H1 (cell line): ENCODE measurements around the gene RNF166. TPM values are rescaled to one million over a fixed set of nuclear protein-coding genes. Genes with fewer than 3 reads are reported as not detected.

ENCODE experiments used
- CTCF ChIA-PET: fragments of 300-600 bp; sonication (Branson Sonifier 250); formaldehyde crosslinking; loops from one replicate; lab custom pipeline; 2021; ENCODE audit not compliant: partially characterized antibody; lab: Charles Lee
- POLR2A ChIA-PET: fragments of 300-600 bp; sonication (Branson Sonifier 250); formaldehyde crosslinking; loops from one replicate; lab custom pipeline; 2021; ENCODE audit warnings: inconsistent platforms; ENCODE audit not compliant: partially characterized antibody; lab: Charles Lee
- DNase-seq, 2 experiments: peaks; one replicate each; pipeline versions ENCODE4 v3.0.0 to v3.0.0-alpha.2; 2010 to 2022; ENCODE audit warnings: low spot score in 2 of 2, low read depth in 1 of 2, mixed read lengths in 1 of 2
- FAIRE-seq: peaks from 2 replicates; lab custom pipeline; 2011; peaks lifted over from hg19 to GRCh38; lab: Jason Lieb, UNC
- H2AFZ ChIP-seq: 2 replicates; pipeline ENCODE4 v1.8.1; 2012; ENCODE audit warnings: low read length, inconsistent platforms
- H2AK5ac ChIP-seq: 2 replicates; pipeline ENCODE4 v1.6.1; 2013; ENCODE audit warnings: low read depth, low read length
- H2BK120ac ChIP-seq: replicated peaks from 2 replicates; pipeline ENCODE3; 2013; ENCODE audit warnings: low read depth, low read length, inconsistent platforms
- H2BK12ac ChIP-seq: 2 replicates; pipeline ENCODE4 v1.6.1; 2013; ENCODE audit warnings: low read depth, low read length
- H2BK15ac ChIP-seq: 2 replicates; pipeline ENCODE4 v1.6.1; 2013; ENCODE audit warnings: low read length
- H2BK20ac ChIP-seq: 2 replicates; pipeline ENCODE4 v1.6.1; 2013; ENCODE audit warnings: low read length
- H2BK5ac ChIP-seq: 2 replicates; pipeline ENCODE4 v1.6.1; 2013; ENCODE audit warnings: low read depth, low read length
- H3K14ac ChIP-seq: 2 replicates; pipeline ENCODE4 v1.6.1; 2013; ENCODE audit warnings: inconsistent platforms; ENCODE audit not compliant: insufficient read length
- H3K18ac ChIP-seq: 2 replicates; pipeline ENCODE4 v1.6.1; 2013; ENCODE audit warnings: low read length; ENCODE audit errors: extremely low read depth
- H3K23ac ChIP-seq: 2 replicates; pipeline ENCODE4 v1.6.1; 2013; ENCODE audit warnings: inconsistent platforms; ENCODE audit not compliant: insufficient read length
- H3K23me2 ChIP-seq: 2 replicates; pipeline ENCODE4 v1.6.1; 2013; ENCODE audit warnings: low read depth, low read length
- H3K27ac ChIP-seq: 2 replicates; pipeline ENCODE4 v1.6.1; 2011; ENCODE audit warnings: low read depth, low read length, inconsistent platforms
- H3K27me3 ChIP-seq, 4 experiments: replicated peaks in 1 of 4; 1 replicate in 1 of 4; 2 replicates in 3 of 4; pipeline versions ENCODE4 v1.6.1 to v1.8.1; 2011 to 2013; ENCODE audit warnings: low read length in 3 of 4, mild to moderate bottlenecking in 3 of 4, inconsistent platforms in 2 of 4, mixed read lengths in 2 of 4, moderate library complexity in 1 of 4; ENCODE audit not compliant: control insufficient read depth in 3 of 4, insufficient read depth in 3 of 4; ENCODE audit errors: extremely low read depth in 1 of 4
- H3K36me3 ChIP-seq, 4 experiments: 2 replicates each; pipeline versions ENCODE4 v1.6.1 to v1.8.1; 2011 to 2013; ENCODE audit warnings: mild to moderate bottlenecking in 4 of 4, low read length in 3 of 4, moderate library complexity in 2 of 4, control low read depth in 1 of 4, inconsistent platforms in 1 of 4; ENCODE audit not compliant: insufficient read depth in 4 of 4, control insufficient read depth in 2 of 4
- H3K4ac ChIP-seq: replicated peaks from 2 replicates; pipeline ENCODE3; 2013; ENCODE audit warnings: low read length, low read depth, mixed read lengths, inconsistent platforms; ENCODE audit not compliant: insufficient read length
- H3K4me1 ChIP-seq, 4 experiments: replicated peaks in 1 of 4; 1 replicate in 1 of 4; 2 replicates in 3 of 4; pipeline versions ENCODE4 v1.6.1 to v1.8.1; 2011 to 2013; ENCODE audit warnings: low read length in 3 of 4, inconsistent platforms in 2 of 4, mixed read lengths in 1 of 4; ENCODE audit not compliant: insufficient read depth in 4 of 4, control insufficient read depth in 3 of 4
- H3K4me2 ChIP-seq, 2 experiments: 2 replicates each; pipeline versions ENCODE4 v1.6.1 to v1.8.1; 2011 to 2013; ENCODE audit warnings: low read depth in 2 of 2, low read length in 2 of 2, control low read depth in 1 of 2, inconsistent platforms in 1 of 2, mild to moderate bottlenecking in 1 of 2; ENCODE audit not compliant: insufficient read depth in 1 of 2
- H3K4me3 ChIP-seq, 4 experiments: fragments of 200-600, 300-600 bp in 1 of 4; sonication (generic), shearing (Covaris generic), sonication (Bioruptor Twin) in 1 of 4; 2 replicates each; pipeline versions ENCODE4 v1.5.1 to v1.8.1; 2011 to 2016; ENCODE audit warnings: low read length in 4 of 4, low read depth in 3 of 4, control low read depth in 2 of 4, inconsistent platforms in 2 of 4, mild to moderate bottlenecking in 2 of 4, mixed read lengths in 1 of 4, moderate library complexity in 1 of 4; ENCODE audit not compliant: insufficient read depth in 2 of 4; ENCODE audit errors: extremely low read depth in 1 of 4
- H3K56ac ChIP-seq: replicated peaks from 2 replicates; pipeline ENCODE3; 2013; ENCODE audit warnings: low read depth, mild to moderate bottlenecking, mixed read lengths, low read length, inconsistent platforms; ENCODE audit not compliant: insufficient read length
- H3K79me1 ChIP-seq: 2 replicates; pipeline ENCODE4 v1.6.1; 2013; ENCODE audit warnings: low read depth, low read length, control low read depth
- H3K79me2 ChIP-seq, 2 experiments: 2 replicates each; pipeline versions ENCODE4 v1.6.1 to v1.8.1; 2012 to 2013; ENCODE audit warnings: low read length in 2 of 2, mild to moderate bottlenecking in 2 of 2, inconsistent platforms in 1 of 2; ENCODE audit not compliant: insufficient read depth in 2 of 2, control insufficient read depth in 1 of 2
- H3K9ac ChIP-seq, 4 experiments: replicated peaks in 1 of 4; 1 replicate in 1 of 4; 2 replicates in 3 of 4; pipeline versions ENCODE4 v1.6.1 to v1.8.1; 2011 to 2013; ENCODE audit warnings: low read depth in 3 of 4, low read length in 3 of 4, control low read depth in 2 of 4, mild to moderate bottlenecking in 2 of 4, moderate library complexity in 2 of 4, inconsistent platforms in 1 of 4; ENCODE audit errors: extremely low read depth in 1 of 4
- H3K9me3 ChIP-seq, 2 experiments: 2 replicates each; pipeline versions ENCODE4 v1.6.1 to v1.8.1; 2012 to 2013; ENCODE audit warnings: mild to moderate bottlenecking in 2 of 2, moderate library complexity in 2 of 2, control low read depth in 1 of 2, inconsistent platforms in 1 of 2, low read depth in 1 of 2, low read length in 1 of 2, mixed read lengths in 1 of 2; ENCODE audit not compliant: insufficient read depth in 2 of 2
- H4K20me1 ChIP-seq, 2 experiments: replicated peaks in 1 of 2; 2 replicates each; pipeline versions ENCODE3 to v1.8.1; 2011 to 2013; ENCODE audit warnings: inconsistent platforms in 2 of 2, low read length in 2 of 2, mild to moderate bottlenecking in 1 of 2; ENCODE audit not compliant: insufficient read depth in 2 of 2, control insufficient read depth in 1 of 2
- H4K5ac ChIP-seq: 2 replicates; pipeline ENCODE4 v1.6.1; 2013; ENCODE audit warnings: low read length, low read depth, mixed read lengths, inconsistent platforms; ENCODE audit not compliant: insufficient read length
- H4K8ac ChIP-seq: 2 replicates; pipeline ENCODE4 v1.8.0; 2013; ENCODE audit warnings: mild to moderate bottlenecking, moderate library complexity, low read length, inconsistent platforms; ENCODE audit not compliant: insufficient read depth; ENCODE audit errors: extremely low read depth
- H4K91ac ChIP-seq: replicated peaks from 2 replicates; pipeline ENCODE3; 2013; ENCODE audit warnings: low read length, mixed read lengths, inconsistent platforms; ENCODE audit not compliant: insufficient read length
- ASH2L ChIP-seq: fragments of 200-600, 300-600 bp; sonication (generic); IDR thresholded peaks from one replicate; pipeline ENCODE4 v1.7.1; 2017; ENCODE audit warnings: low read length
- BRCA1 ChIP-seq: IDR thresholded peaks from 2 replicates; pipeline ENCODE4 v1.6.1; 2012; ENCODE audit warnings: low read depth, low read length, improper control_type of control experiment
- EGR1 ChIP-seq: IDR thresholded peaks from 2 replicates; pipeline ENCODE4 v1.6.1; 2011; ENCODE audit warnings: low read depth, low read length, borderline replicate concordance
- EZH2 ChIP-seq: fragments of 200-600 bp; sonication (generic); IDR thresholded peaks from 2 replicates; pipeline ENCODE4 v1.7.1; 2012; ENCODE audit warnings: low read depth, mild to moderate bottlenecking, moderate library complexity, low read length, inconsistent platforms; ENCODE audit not compliant: severe bottlenecking
- FOSL1 ChIP-seq: IDR thresholded peaks from 2 replicates; pipeline ENCODE4 v1.6.1; 2011; ENCODE audit warnings: mild to moderate bottlenecking, low read depth, low read length, moderate library complexity; ENCODE audit not compliant: insufficient read depth
- JUN ChIP-seq: IDR thresholded peaks from 2 replicates; pipeline ENCODE4 v1.6.1; 2011; ENCODE audit warnings: low read depth, mild to moderate bottlenecking, improper control_type of control experiment, low read length
- POU5F1 ChIP-seq: IDR thresholded peaks from 2 replicates; pipeline ENCODE4 v1.6.1; 2011; ENCODE audit warnings: low read depth, mild to moderate bottlenecking, low read length, moderate library complexity
- RBBP5 ChIP-seq: IDR thresholded peaks from 2 replicates; pipeline ENCODE4 v1.7.1; 2012; ENCODE audit warnings: low read depth, mild to moderate bottlenecking, inconsistent platforms, low read length, moderate library complexity, borderline replicate concordance
- RXRA ChIP-seq: IDR thresholded peaks from 2 replicates; pipeline ENCODE4 v1.6.1; 2011; ENCODE audit warnings: low read depth, mild to moderate bottlenecking, low read length, moderate library complexity; ENCODE audit not compliant: insufficient read depth
- SAP30 ChIP-seq: fragments of 300-600 bp; sonication (generic); IDR thresholded peaks from 2 replicates; pipeline ENCODE4 v1.7.1; 2012; ENCODE audit warnings: low read length, moderate library complexity, mild to moderate bottlenecking, inconsistent platforms; ENCODE audit not compliant: insufficient read depth, insufficient replicate concordance
- SP4 ChIP-seq: IDR thresholded peaks from 2 replicates; pipeline ENCODE4 v1.6.1; 2012; ENCODE audit warnings: low read length, inconsistent platforms
- USF2 ChIP-seq: IDR thresholded peaks from 2 replicates; pipeline ENCODE4 v1.6.1; 2011; ENCODE audit warnings: low read length, improper control_type of control experiment
- YY1 ChIP-seq: IDR thresholded peaks from 2 replicates; pipeline ENCODE4 v1.6.1; 2011; ENCODE audit warnings: low read depth, mild to moderate bottlenecking, low read length
- WGBS, 2 experiments: shearing (Covaris generic) in 1 of 2; methylation state at CpG; one replicate each; pipeline versions ENCODE4 v1.1.6 to v1.1.7; 2013 to 2015; ENCODE audit warnings: low lambda C conversion rate in 2 of 2, mixed read lengths in 2 of 2, inconsistent platforms in 1 of 2, low coverage in 1 of 2, missing lambda C conversion rate in 1 of 2; ENCODE audit not compliant: insufficient replicate concordance in 2 of 2, insufficient coverage in 1 of 2, insufficient read length in 1 of 2; ENCODE audit errors: extremely low coverage in 1 of 2, missing lambda C conversion rate in 1 of 2; 5-methylcytosine and 5-hydroxymethylcytosine counted together
- polyA plus RNA-seq, 7 experiments: library from polyadenylated mRNA; depleted of rRNA in 3 of 7; stranded (reverse) in 5 of 7; unstranded in 2 of 7; fragments of >200 nt in 5 of 7; fragments of 200-250 nt in 2 of 7; gene quantifications; 1 replicate in 5 of 7; 2 replicates in 1 of 7; 4 replicates in 1 of 7; pipeline versions ENCODE4 v1.2.1 to v1.2.3, GENCODE V29; 2011 to 2013; ENCODE audit warnings: missing spikeins in 2 of 7, mixed read lengths in 2 of 7
- total RNA-seq: library from RNA; stranded (reverse); fragmentation: NEBNext Ultra II Directional; extraction: Animal tissue kit (Norgen Biotek cat#: 25700); gene quantifications from 2 replicates; pipeline ENCODE4 v1.2.1, GENCODE V29; 2021

Gene RNF166
- total and polyA plus RNA-seq, 2 of the 8 experiments (the other 6 are each of a cell fraction or from before 2014, with no cell fraction given) = 29.8 to 31.2 TPM

- H3K36me3 ChIP-seq = peaks cover 0 to 30% (median 7%) of the 10 kb centered on the region in 4 experiments; a peak in 4 of 8 replicates
- H2BK5ac ChIP-seq = no peak overlapping the region
- no peaks in the 10 kb centered on the region for H3K4me1 ChIP-seq
- H3K9me3 ChIP-seq = no peaks in the 10 kb centered on the region
- H4K91ac ChIP-seq = no peak overlapping the region
- WGBS, 2 experiments = 79% methylated on average over 7 of the region's 8 CpGs; no CpG with 5 or more reads in 1 of the 2 experiments
- H3K27me3 ChIP-seq = no peaks in the 10 kb centered on the region
- H3K4ac ChIP-seq = no peak overlapping the region
- no peak overlapping the region for H3K4me2 ChIP-seq
- H3K18ac ChIP-seq = no peak overlapping the region
- no peak for FAIRE-seq
- no peaks in the 10 kb centered on the region for H3K79me1 ChIP-seq
- no peak overlapping the region for H3K4me3 ChIP-seq
- no peak overlapping the region for H2BK20ac ChIP-seq
- H3K9ac ChIP-seq = no peak overlapping the region
- no peak overlapping the region for H3K14ac ChIP-seq
- no peak overlapping the region for H2BK15ac ChIP-seq
- no peaks in the 10 kb centered on the region for H3K23me2 ChIP-seq
- H3K27ac ChIP-seq = no peak overlapping the region
- no peak overlapping the region for H2BK120ac ChIP-seq
- H3K23ac ChIP-seq = no peak overlapping the region
- H4K8ac ChIP-seq = no peak overlapping the region
- H4K5ac ChIP-seq = no peak overlapping the region
- no peak overlapping the region for H2AFZ ChIP-seq
- no peak overlapping the region for H3K56ac ChIP-seq
- no peak for DNase-seq
- H4K20me1 ChIP-seq = peaks cover 0 to 13% of the 10 kb centered on the region in 2 experiments
- H2BK12ac ChIP-seq = no peak overlapping the region
- TF ChIP-seq YY1 = no peak
- no peak for TF ChIP-seq EZH2
- TF ChIP-seq EGR1 = no peak
- no peak for TF ChIP-seq BRCA1
- TF ChIP-seq POU5F1 = no peak
- no peak for TF ChIP-seq USF2
- TF ChIP-seq FOSL1 = no peak
- no peak for TF ChIP-seq SP4
- TF ChIP-seq SAP30 = no peak
- no peak for TF ChIP-seq RXRA
- no peak for TF ChIP-seq ASH2L
- no peak for TF ChIP-seq JUN
- TF ChIP-seq RBBP5 = no peak
- POLR2A ChIA-PET = interaction anchor here (1.5 to 1.8 kb wide), 2 partner anchors 8 to 14 kb away, joined by 4 read pairs; no protein-coding TSS in a partner anchor
- no peaks in the 10 kb centered on the region for H3K79me2 ChIP-seq
- CTCF ChIA-PET = interaction anchor here (1.4 to 4.5 kb wide), 2 partner anchors 14 to 24 kb away, joined by 3 to 24 read pairs; no protein-coding TSS in a partner anchor
- H2AK5ac ChIP-seq = no peak overlapping the region
Observed at GRCh38 chr16:88723507-88723887, 17.3 kb upstream of the RNF166 start.
